ENCODE results near the gene CADPS. TPM values are rescaled to one million over a fixed set of nuclear protein-coding genes. Genes with fewer than 3 reads are reported as not detected.

Gene CADPS
- total and polyA plus RNA-seq, 11 donors, result 3.6 to 37.8 (median 12.9) TPM

GRCh38 chr3:62601238-62602070 lies 273.8 kb downstream of the CADPS start:
- no peaks in the 10 kb centered on the region for H3K27me3 ChIP-seq
- ATAC-seq (no peak), DNase-seq (no peak)
- intact Hi-C loops (cut with DNase I), result no loop called here
- H3K4me1 ChIP-seq, result no peaks in the 10 kb centered on the region
- H3K9me3 ChIP-seq, result no peaks in the 10 kb centered on the region
- no peak overlapping the region for H3K4me3 ChIP-seq
- H3K27ac ChIP-seq, result no peak overlapping the region
- 70 to 78% (median 71%) methylated on average over 7 of the region's 7 CpGs for WGBS, 4 donors
- no peaks in the 10 kb centered on the region for H3K36me3 ChIP-seq
- TF ChIP-seq POLR2A (IDR thresholded peaks at IDR 0.05), result no peak
- TF ChIP-seq, protein P1, sequence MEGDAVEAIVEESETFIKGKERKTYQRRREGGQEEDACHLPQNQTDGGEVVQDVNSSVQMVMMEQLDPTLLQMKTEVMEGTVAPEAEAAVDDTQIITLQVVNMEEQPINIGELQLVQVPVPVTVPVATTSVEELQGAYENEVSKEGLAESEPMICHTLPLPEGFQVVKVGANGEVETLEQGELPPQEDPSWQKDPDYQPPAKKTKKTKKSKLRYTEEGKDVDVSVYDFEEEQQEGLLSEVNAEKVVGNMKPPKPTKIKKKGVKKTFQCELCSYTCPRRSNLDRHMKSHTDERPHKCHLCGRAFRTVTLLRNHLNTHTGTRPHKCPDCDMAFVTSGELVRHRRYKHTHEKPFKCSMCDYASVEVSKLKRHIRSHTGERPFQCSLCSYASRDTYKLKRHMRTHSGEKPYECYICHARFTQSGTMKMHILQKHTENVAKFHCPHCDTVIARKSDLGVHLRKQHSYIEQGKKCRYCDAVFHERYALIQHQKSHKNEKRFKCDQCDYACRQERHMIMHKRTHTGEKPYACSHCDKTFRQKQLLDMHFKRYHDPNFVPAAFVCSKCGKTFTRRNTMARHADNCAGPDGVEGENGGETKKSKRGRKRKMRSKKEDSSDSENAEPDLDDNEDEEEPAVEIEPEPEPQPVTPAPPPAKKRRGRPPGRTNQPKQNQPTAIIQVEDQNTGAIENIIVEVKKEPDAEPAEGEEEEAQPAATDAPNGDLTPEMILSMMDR (IDR thresholded peaks at IDR 0.05), result no peak

- Histone ChIP-seq H3K9me3 (no peaks in the 10 kb centered on the region), H3K4me1 (no peaks in the 10 kb centered on the region), H3K27me3 (no peaks in the 10 kb centered on the region), H3K27ac (no peak overlapping the region), H3K36me3 (no peaks in the 10 kb centered on the region), H3K4me3 (no peak overlapping the region)
- DNase-seq, result no peak
- no peak for TF ChIP-seq POLR2A (IDR thresholded peaks at IDR 0.05)
- TF ChIP-seq, protein P1 (IDR thresholded peaks at IDR 0.05), result no peak
- WGBS, 4 donors, result 77 to 88% (median 83%) methylated on average over 2 of the region's 2 CpGs
- intact Hi-C loops (cut with DNase I), result no loop called here
- no peak for ATAC-seq
These were observed 275.2 kb downstream of the CADPS start for GRCh38 chr3:62600033-62600432.

- no peak for TF ChIP-seq POLR2A (IDR thresholded peaks at IDR 0.05)
- TF ChIP-seq, protein P1 (IDR thresholded peaks at IDR 0.05), result no peak
- no peak for DNase-seq
- 53 to 79% (median 73%) methylated on average over 3 to 4 of the region's 4 CpGs for WGBS, 4 donors
These were observed 277.7 kb downstream of the CADPS start for GRCh38 chr3:62597491-62597890.

GRCh38 chr3:62592408-62592807 lies 282.8 kb downstream of the CADPS start:
- no peak for TF ChIP-seq POLR2A (IDR thresholded peaks at IDR 0.05)
- TF ChIP-seq, protein P1 (IDR thresholded peaks at IDR 0.05), result no peak
- Histone ChIP-seq H3K36me3 (peaks cover 0 to 5% (median 0%) of the 10 kb centered on the region in 9 donors), H3K27me3 (no peaks in the 10 kb centered on the region), H3K27ac (no peak overlapping the region), H3K9me3 (no peaks in the 10 kb centered on the region), H3K4me3 (no peak overlapping the region), H3K4me1 (no peaks in the 10 kb centered on the region)
- intact Hi-C loops (cut with DNase I), result no loop called here
- no peak for DNase-seq
- 45 to 83% (median 59%) methylated on average over 1 to 3 of the region's 3 CpGs for WGBS, 4 donors
- ATAC-seq, result no peak

More at GRCh38 chr3:62597491-62597890, 277.7 kb downstream of the CADPS start:
- no peak for ATAC-seq
- Histone ChIP-seq H3K4me3 (no peak overlapping the region), H3K27ac (no peak overlapping the region), H3K27me3 (no peaks in the 10 kb centered on the region), H3K9me3 (no peaks in the 10 kb centered on the region), H3K36me3 (no peaks in the 10 kb centered on the region), H3K4me1 (no peaks in the 10 kb centered on the region)
- intact Hi-C loops (cut with DNase I), result no loop called here
